GM04503 (cell line): Measurements from ENCODE around the gene JMJD8.
"Not testable (repeated sequence)": the region's sequence is repeated elsewhere in the genome, so short reads cannot be mapped to it uniquely, and the experiment has no call there.

ENCODE experiments used
- DNase-seq: peaks from one replicate; pipeline ENCODE4 v3.0.0-alpha.2; 2012; ENCODE audit warnings: low read depth

Gene JMJD8

GRCh38 chr16:692356-693108 lies 8.4 kb upstream of the JMJD8 start:
- no peak for DNase-seq

- DNase-seq: not testable (repeated sequence)
Observed at GRCh38 chr16:691242-691641, 7.1 kb upstream of the JMJD8 start.

- DNase-seq: no peak
Observed at GRCh38 chr16:689175-689897, 5.2 kb upstream of the JMJD8 start.

- no peak for DNase-seq
Observed at GRCh38 chr16:687499-687898, 3.4 kb upstream of the JMJD8 start.

GRCh38 chr16:686459-687260 lies 2.5 kb upstream of the JMJD8 start:
- no peak for DNase-seq

- no peak for DNase-seq
Observed at GRCh38 chr16:685967-686366, 1.8 kb upstream of the JMJD8 start.

GRCh38 chr16:684961-685696 lies 995 bp upstream of the JMJD8 start:
- DNase-seq: no peak

GRCh38 chr16:683396-684070 lies 601 bp downstream of the JMJD8 start:
- DNase-seq: no peak

GRCh38 chr16:682493-683395 lies 1.4 kb downstream of the JMJD8 start:
- no peak for DNase-seq

GRCh38 chr16:681746-682427 lies 2.2 kb downstream of the JMJD8 start:
- DNase-seq: no peak

GRCh38 chr16:680967-681745 lies 3.0 kb downstream of the JMJD8 start:
- no peak for DNase-seq

GRCh38 chr16:680625-680945 lies 3.5 kb downstream of the JMJD8 start:
- DNase-seq: no peak

- no peak for DNase-seq
Observed at GRCh38 chr16:679814-680624, 4.1 kb downstream of the JMJD8 start, which contains the start of gene STUB1. STUB1 (plus strand) TSS chr16:680410; CDS start chr16:680526, 116 bp downstream.

- DNase-seq: no peak
Observed at GRCh38 chr16:678858-679813, 5.0 kb downstream of the JMJD8 start.

- DNase-seq: no peak
Observed at GRCh38 chr16:678209-678857, 5.8 kb downstream of the JMJD8 start.
